ENCODE measurements around the gene SRCAP. TPM values are rescaled to one million over a fixed set of nuclear protein-coding genes. Genes with fewer than 3 reads are reported as not detected.

The SRCAP gene
- total RNA-seq, 4 donors from 2014 or later: 10.7 to 39.6 (median 26.1) TPM

DNA sequence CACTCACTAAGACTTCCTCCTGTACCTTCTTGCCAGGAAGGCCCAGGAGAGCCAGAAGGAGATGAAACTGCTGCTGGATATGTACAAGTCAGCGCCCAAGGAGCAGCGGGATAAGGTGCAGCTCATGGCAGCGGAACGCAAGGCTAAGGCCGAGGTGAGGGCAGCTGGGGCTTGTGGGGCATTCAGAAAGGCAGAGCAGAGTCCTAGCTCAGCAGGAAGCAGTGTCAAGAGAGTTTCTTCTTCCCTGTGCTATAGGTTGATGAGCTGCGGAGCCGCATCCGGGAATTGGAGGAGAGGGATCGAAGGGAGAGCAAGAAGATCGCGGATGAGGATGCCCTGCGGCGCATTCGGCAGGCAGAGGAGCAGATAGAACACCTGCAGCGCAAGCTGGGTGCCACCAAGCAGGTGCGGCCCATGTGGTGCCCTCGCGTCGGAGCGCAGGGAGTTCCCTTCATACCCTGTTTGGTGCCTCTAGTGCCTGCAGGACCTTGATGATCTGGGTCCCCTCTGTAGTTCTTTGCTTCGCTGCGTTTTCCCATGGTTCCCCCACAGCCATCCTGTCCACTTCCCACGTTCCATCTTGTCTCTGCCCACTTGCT is 69.7 kb downstream of the SRCAP start:
- H3K4me1 ChIP-seq: peaks cover 0 to 10% (median 0%) of the 10 kb centered on the region in 3 donors
- WGBS, 2 donors: 93 to 96% methylated on average over 21 to 23 of the region's 23 CpGs
- H3K36me3 ChIP-seq: peaks cover 71 to 100% (median 80%) of the 10 kb centered on the region in 3 donors
- H3K27me3 ChIP-seq: no peaks in the 10 kb centered on the region
- H3K4me3 ChIP-seq: no peak overlapping the region
- intact Hi-C loops (cut with DNase I): no loop called here
- DNase-seq: no peak
- no peaks in the 10 kb centered on the region for H3K9me3 ChIP-seq
- no peak overlapping the region for H3K27ac ChIP-seq
- TF ChIP-seq POLR2A (IDR thresholded peaks at IDR 0.05): no peak
- TF ChIP-seq, protein P1, sequence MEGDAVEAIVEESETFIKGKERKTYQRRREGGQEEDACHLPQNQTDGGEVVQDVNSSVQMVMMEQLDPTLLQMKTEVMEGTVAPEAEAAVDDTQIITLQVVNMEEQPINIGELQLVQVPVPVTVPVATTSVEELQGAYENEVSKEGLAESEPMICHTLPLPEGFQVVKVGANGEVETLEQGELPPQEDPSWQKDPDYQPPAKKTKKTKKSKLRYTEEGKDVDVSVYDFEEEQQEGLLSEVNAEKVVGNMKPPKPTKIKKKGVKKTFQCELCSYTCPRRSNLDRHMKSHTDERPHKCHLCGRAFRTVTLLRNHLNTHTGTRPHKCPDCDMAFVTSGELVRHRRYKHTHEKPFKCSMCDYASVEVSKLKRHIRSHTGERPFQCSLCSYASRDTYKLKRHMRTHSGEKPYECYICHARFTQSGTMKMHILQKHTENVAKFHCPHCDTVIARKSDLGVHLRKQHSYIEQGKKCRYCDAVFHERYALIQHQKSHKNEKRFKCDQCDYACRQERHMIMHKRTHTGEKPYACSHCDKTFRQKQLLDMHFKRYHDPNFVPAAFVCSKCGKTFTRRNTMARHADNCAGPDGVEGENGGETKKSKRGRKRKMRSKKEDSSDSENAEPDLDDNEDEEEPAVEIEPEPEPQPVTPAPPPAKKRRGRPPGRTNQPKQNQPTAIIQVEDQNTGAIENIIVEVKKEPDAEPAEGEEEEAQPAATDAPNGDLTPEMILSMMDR (IDR thresholded peaks at IDR 0.05): no peak

DNA sequence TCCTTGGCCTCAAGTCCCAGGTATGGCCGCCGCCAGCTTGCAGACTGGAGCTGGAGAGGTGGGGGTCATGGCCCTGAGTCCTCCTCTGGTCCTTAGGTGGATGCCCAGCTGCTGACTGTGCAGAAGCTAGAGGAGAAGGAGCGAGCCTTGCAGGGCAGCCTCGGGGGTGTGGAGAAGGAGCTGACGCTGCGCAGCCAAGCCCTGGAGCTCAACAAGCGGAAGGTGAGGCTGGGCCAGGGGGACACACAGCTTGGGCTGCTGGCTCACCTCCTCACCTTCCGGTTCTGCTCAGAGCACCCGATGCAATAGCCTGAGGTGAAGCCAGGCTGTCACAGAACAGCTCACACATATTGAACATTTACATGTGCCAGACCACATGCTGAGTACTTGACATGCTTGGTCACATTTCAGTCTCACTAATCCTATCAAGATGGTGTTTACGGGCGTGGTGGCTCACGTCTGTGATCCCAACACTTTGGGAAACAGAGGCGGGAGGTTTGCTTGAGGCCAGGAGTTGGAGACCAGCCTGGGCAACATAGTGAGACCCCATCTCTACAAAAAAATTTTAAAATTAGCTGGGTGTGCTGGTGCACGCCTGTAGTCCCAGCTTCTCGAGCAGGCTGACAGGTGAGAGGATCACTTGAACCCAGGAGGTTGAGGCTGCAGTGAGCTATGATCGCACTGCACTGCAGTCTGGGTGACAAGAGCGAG is 70.6 kb downstream of the SRCAP start:
- WGBS, 2 donors: 88 to 95% methylated on average over 9 to 10 of the region's 17 CpGs
- Histone ChIP-seq H3K36me3 (peaks cover 72 to 100% (median 73%) of the 10 kb centered on the region in 3 donors), H3K9me3 (no peaks in the 10 kb centered on the region), H3K27ac (no peak overlapping the region), H3K27me3 (no peaks in the 10 kb centered on the region), H3K4me3 (no peak overlapping the region), H3K4me1 (peaks cover under 1 to 7% (median 2%) of the 10 kb centered on the region in 3 donors)
- no peak for DNase-seq
- intact Hi-C loops (cut with DNase I): no loop called here
- TF ChIP-seq, protein P1 (IDR thresholded peaks at IDR 0.05): no peak
- no peak for TF ChIP-seq POLR2A (IDR thresholded peaks at IDR 0.05)

DNA sequence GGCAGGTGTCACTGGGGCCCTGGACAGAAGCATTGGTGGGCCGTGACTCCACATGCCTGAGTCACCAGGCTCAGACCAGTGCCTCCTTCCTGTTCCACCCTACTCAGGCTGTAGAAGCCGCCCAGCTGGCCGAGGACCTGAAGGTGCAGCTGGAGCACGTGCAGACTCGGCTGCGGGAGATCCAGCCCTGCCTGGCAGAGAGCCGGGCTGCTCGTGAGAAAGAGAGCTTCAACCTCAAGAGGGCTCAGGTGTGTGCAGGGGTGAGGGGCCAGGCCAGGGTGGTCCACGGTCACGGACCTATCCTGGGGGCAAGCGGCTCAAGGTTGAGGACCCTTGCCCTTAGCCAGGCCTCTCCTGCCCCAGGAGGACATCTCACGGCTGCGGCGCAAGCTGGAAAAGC is 72.8 kb downstream of the SRCAP start:
- Histone ChIP-seq H3K4me1 (peaks cover 13 to 25% (median 20%) of the 10 kb centered on the region in 3 donors), H3K27ac (no peak overlapping the region), H3K9me3 (no peaks in the 10 kb centered on the region), H3K27me3 (no peaks in the 10 kb centered on the region), H3K36me3 (peaks cover 52 to 80% (median 53%) of the 10 kb centered on the region in 3 donors), H3K4me3 (no peak overlapping the region)
- no peak for DNase-seq
- 64 to 85% methylated on average over 4 to 11 of the region's 14 CpGs for WGBS, 2 donors
- no peak for TF ChIP-seq POLR2A (IDR thresholded peaks at IDR 0.05)
- TF ChIP-seq, protein P1 (IDR thresholded peaks at IDR 0.05): no peak
- intact Hi-C loops (cut with DNase I): no loop called here

DNA sequence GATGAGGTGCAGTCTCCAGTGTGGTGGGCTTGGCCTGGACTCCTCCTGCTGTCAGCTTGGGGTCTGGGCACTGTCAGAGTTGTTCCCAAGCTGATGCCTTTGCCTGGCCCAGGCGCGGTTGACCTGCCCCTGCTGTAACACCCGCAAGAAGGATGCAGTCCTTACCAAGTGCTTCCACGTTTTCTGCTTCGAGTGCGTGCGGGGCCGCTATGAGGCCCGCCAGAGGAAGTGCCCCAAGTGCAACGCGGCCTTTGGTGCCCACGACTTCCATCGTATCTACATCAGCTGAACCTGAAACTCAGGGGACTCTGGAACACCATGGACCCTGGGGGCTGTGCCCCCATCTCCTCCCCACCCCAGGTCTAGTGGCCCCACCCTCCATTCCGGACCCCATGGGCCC is 74.9 kb downstream of the SRCAP start:
- WGBS, 2 donors: 85 to 92% methylated on average over 11 to 13 of the region's 14 CpGs
- intact Hi-C loops (cut with DNase I): no loop called here
- H3K27ac ChIP-seq: no peak overlapping the region
- no peak for DNase-seq
- H3K27me3 ChIP-seq: no peaks in the 10 kb centered on the region
- H3K9me3 ChIP-seq: no peaks in the 10 kb centered on the region
- peaks cover 14 to 46% (median 23%) of the 10 kb centered on the region in 3 donors for H3K4me1 ChIP-seq
- TF ChIP-seq, protein P1 (IDR thresholded peaks at IDR 0.05): no peak
- TF ChIP-seq POLR2A (IDR thresholded peaks at IDR 0.05): no peak
- H3K36me3 ChIP-seq: peaks cover 35 to 59% (median 39%) of the 10 kb centered on the region in 3 donors
- no peak overlapping the region for H3K4me3 ChIP-seq
